CD4-positive, alpha-beta T cell treated with Interferon alpha-2 for 1 hour (primary cell): ENCODE data around the gene APOOL.

Source experiments
- DNase-seq, 2 donors: peaks; one replicate each; pipeline ENCODE4 v3.0.0-alpha.2; 2020 to 2022

The APOOL gene

DNA sequence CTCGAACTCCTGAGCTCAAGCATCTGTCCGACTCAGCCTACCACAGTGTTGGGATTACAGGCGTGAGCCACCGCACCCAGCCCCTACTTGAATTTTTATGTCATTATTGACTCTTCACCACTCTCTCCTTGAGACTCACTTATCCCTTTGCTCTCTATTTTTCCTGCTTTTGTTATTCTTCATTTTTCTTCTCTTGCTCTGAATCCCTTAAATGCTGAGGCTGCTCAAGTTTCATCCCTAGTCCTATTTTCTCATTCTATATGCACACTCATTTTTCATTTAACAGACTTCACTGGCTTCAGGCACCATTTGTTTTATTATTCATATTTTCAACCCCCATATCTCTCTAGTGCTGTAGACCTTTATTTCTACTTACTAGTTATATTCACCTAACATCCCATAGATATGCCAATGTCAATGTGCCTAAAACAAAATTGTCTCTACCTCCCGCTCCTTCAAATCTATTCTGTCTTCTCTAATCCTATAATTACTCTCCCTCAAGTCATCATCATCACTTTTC, 85.7 kb downstream of the APOOL start:
- DNase-seq, result no peak

DNA sequence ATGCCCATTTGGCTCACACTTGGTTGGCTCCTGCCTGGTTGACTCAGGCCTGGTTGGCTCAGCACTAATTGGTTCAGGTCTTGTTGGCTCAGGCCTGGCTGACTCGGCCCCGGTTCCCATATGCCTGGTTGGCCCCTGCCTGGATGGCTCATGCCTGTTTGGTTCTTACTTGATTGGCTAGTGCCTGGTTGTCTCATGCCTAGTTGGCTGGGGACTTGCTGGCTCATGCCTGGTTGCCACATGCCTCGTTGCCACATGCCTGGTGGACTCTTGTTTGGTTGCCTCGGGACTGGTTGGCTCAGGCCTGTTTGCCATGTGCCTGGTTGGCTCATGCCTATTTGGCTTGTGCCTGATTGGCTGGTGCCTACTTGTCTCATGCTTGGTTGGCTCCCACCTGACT, 103.7 kb downstream of the APOOL start:
- no peak for DNase-seq

DNA sequence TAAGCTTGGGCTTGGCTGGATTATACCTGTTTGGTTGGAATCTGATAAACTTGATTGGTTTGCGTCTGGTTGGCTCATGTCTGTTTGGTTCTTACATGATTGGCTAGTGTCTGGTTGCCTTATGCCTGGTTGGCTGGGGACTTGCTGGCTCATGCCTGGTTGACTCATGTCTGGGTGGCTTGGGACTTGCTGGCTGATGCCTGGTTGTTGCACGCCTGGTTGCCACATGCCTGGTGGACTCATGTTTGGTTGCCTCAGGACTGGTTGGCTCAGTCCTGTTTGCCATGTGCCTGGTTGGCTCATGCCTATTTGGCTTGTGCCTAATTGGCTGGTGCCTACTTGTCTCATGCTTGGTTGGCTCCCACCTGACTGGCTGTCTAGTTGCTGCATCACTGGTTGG, 104.5 kb downstream of the APOOL start:
- DNase-seq, result no peak

DNA sequence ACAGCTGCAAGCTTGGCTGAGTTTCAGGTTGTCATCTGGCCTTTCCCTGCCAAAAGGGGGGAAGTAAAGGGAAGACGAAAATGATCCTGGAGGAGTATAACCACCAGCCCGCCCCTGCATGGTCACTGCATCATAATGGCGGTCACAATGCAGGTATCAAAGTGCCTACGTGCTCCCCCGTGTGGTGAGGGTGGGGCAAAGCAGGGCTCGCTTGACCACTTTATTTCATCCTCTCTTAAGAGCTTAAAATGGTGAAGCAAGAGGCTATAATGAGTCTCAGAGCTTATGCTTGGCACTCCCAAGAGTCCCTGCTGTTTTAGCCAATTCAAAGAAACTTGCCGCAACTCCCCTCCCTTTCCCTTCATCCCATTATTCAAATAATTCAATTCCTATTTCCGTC, 105.6 kb downstream of the APOOL start:
- DNase-seq, result no peak

DNA sequence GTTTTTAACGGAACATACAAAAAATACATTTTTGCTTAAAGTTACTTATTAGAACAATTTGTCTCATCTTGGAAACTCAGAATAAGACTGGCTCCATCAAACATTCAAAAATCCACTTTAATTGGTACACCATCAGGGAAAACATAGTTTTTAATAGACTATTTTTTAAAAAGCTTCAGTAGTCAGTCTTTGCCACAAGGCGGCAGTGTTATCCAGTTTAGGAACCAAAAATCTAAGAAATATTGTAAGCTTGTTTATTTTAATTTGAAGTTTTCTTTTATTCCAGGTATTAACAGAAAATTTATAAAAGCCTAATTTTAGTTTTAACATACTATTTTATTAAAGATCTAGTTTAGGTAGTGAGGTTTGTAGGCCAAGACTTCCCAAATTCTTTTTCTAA, 107.7 kb downstream of the APOOL start:
- no peak for DNase-seq

DNA sequence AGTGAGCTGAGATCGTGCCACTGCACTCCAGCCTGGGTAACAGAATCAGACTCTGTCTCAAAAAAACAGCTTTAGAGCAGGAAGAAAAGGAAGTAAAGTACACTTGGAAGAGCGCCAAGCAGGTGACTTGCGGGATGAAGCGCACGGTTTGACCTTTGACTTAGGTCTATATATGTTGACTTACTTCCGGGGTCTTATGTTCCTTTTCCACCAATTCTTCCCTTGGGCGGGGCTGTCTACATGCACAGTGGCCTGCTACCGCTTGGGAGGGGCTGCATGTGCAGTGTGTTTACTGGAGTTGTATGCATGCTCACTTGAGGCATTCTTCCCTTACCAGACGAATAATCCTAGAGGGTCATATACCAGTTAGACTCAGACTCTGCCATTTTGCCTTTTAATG, 108.6 kb downstream of the APOOL start:
- DNase-seq, result no peak

DNA sequence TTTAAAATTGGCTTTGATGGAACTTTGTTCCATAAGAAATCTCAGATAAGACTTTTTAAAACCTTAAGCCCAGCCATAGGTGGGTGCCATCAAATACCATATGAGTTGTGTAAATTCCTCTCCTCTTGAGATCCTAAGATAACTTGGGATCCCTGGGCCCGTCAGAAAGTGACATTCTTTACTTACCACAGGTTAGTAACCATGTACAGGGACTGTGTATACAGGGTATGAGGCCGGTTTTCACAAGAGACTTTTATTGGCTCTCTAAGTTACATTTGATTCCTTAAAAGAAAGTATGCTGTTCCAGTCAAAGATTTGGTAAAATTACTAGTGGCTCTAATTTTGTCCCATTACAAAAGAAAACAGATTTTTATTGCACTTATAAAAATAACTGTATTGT, 110.1 kb downstream of the APOOL start:
- no peak for DNase-seq

DNA sequence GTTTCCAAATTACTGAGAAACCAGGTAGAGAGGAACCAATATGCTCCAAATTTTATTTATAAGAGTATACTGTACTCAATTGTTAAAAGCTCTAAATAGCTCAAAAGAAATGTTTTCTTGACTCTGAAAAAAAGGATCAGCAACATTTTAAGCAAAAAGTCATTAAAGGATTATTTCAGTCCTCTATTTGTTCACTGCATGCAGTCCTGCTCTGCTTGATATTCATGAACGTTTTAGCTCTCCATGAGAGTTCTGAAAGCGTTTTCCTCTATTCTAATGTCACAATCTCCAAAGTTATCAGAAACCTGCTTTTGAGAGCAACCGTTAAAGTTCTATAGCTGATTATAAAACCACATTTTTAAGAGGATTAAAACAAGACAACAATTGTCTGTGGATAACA, 110.5 kb downstream of the APOOL start:
- DNase-seq, result no peak

DNA sequence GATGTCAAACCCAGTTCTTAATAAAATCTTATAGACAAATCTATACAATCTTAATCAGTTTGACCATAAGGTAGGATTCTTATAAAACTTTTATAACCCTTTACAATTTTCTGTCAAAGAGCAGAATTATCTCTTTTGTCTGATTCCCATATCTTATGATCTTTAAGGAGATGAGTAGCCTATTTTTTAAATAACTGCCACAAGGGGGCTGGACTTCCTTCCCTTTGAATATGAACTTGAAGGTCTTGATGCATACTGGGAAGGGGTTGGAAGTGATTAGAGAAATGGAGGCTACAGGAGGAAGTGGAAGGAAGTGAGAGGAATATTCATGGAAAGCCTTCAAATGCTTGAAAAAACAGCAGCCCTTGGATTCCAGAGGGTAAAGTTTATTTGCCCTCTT, 111.1 kb downstream of the APOOL start:
- no peak for DNase-seq

DNA sequence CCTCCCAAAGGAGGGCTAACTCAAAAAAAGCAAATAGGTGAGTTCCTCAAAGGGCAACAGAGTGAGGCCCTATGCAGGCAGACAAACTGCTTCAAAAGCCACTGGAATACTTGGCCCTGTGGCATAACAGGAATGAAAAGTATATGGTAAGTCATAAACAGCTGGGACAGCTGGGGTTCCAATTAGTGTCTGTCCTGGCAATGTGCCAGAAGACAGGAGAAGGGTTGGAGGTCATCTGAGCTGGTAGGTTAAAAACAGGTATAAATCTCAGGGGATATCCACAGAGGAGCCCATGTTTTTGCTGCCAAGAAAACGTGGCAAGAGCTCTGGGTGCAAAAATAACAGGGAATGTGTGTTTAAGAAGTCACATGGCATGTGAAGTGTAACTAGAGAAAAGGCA, 111.6 kb downstream of the APOOL start:
- DNase-seq, result no peak

DNA sequence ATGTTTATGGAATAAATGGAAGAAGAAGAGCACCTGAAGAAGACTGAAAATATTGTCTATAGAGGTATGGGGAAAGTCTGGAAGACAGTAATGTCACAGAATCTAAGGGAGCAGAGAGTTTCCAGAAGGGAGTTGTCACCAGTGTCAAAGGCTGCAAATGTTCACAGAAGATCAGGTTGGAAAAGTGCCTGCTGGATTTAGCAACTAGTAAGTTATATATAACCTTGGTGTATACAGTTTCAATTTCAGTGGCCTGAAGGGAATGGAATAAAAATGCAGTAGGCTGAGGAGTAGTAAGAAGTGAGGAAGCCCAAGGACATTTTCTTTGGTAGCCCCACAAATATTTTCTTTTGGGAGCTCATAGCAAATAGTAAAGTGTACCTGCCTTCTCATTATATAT, 132.7 kb downstream of the APOOL start:
- DNase-seq, result no peak

DNA sequence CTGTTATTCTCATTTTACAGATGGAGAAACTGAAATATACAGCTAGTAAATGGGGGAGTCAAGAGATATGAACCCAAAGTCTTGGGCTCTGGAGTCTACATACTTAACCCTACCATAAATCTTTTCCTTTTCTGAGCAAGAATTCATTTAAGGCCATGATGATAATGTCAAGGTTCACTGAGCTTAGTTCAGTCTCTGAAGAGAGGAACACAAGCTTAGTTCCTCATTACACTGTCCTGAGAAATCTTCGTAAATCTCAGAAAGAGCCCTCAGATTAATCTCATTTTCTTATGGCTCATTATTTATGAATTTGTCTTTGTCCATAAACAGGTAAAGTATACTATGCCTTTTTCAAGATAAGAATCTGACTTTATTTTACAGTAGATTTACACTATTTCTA, 135.7 kb downstream of the APOOL start:
- no peak for DNase-seq

DNA sequence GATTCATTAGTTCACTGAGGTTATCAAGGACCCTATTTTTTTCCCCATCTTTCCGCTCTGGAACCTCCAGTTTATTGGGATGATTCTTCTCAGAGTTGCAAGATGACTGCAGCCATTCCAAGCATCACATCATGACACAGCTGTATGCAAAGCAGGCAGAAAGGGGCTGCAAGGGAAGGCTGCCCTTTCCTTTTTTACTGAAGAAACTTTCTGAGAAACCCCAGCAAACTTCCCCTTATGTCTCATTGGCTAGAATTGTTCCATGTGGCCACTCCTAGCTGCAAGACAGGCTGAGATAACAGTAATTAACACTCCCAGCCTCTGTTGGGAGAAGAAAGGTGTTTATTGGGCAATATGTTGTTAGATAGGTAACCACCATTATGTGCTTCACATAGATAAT, 137.3 kb downstream of the APOOL start:
- DNase-seq, result no peak
